ENCODE measurements around the gene CDH20. TPM values are rescaled to one million over a fixed set of nuclear protein-coding genes. Genes with fewer than 3 reads are reported as not detected.

CDH20 gene
- total RNA-seq, 1 experiment from 2014 or later: not detected

GRCh38 chr18:61595615-61596251 lies 262.5 kb downstream of the CDH20 start:
- no TSS peak for BruUV-seq (replicated peaks)
- no peak for TF ChIP-seq CTCF (IDR thresholded peaks at IDR 0.05)
- no peak for TF ChIP-seq REST (IDR thresholded peaks at IDR 0.05; ENCODE audit: insufficient read depth in 1 of 2, low read depth in 2 of 2, low read length in 1 of 2)
- TF ChIP-seq TCF7L2 (IDR thresholded peaks at IDR 0.05; ENCODE audit: low read depth, low read length): no peak
- TF ChIP-seq POLR2AphosphoS5 (IDR thresholded peaks at IDR 0.05; ENCODE audit: low read depth, low read length): no peak
- no peak for TF ChIP-seq SIN3A (IDR thresholded peaks at IDR 0.05; ENCODE audit: borderline replicate concordance, insufficient read depth, low read depth, low read length)
- in situ Hi-C loops (cut with HindIII; ENCODE audit: low pct_unique_long_range_greater_than_20kb, low sequenced_read_pairs) (no loop called here), intact Hi-C loops (cut with micrococcal nuclease; ENCODE audit: unreplicated experiment) (no loop called here)
- Histone ChIP-seq H3K27ac (ENCODE audit: low read length) (no peak overlapping the region), H3K4me3 (ENCODE audit: low read depth in 2 of 2, low read length in 2 of 2) (no peak overlapping the region), H3K4me1 (ENCODE audit: control insufficient read depth, insufficient read depth, low read length) (no peaks in the 10 kb centered on the region), H3K36me3 (ENCODE audit: control insufficient read depth, insufficient read depth, low read length) (no peaks in the 10 kb centered on the region), H3K27me3 (ENCODE audit: control insufficient read depth, insufficient read depth, low read length) (no peaks in the 10 kb centered on the region), H3K9me3 (ENCODE audit: control insufficient read depth, insufficient read depth, low read depth, low read length) (no peaks in the 10 kb centered on the region)
- CTCF ChIA-PET: no interaction called here
- no peak for ATAC-seq
- POLR2A ChIA-PET: no interaction called here
- no peak for DNase-seq (ENCODE audit: low read depth, low spot score)

- in situ Hi-C loops (cut with HindIII; ENCODE audit: low pct_unique_long_range_greater_than_20kb, low sequenced_read_pairs): no loop called here
- intact Hi-C loops (cut with micrococcal nuclease; ENCODE audit: unreplicated experiment): no loop called here
- Histone ChIP-seq H3K27ac (ENCODE audit: low read length) (no peak overlapping the region), H3K4me3 (ENCODE audit: low read depth in 2 of 2, low read length in 2 of 2) (no peak overlapping the region), H3K36me3 (ENCODE audit: control insufficient read depth, insufficient read depth, low read length) (no peaks in the 10 kb centered on the region), H3K9me3 (ENCODE audit: control insufficient read depth, insufficient read depth, low read depth, low read length) (no peaks in the 10 kb centered on the region), H3K4me1 (ENCODE audit: control insufficient read depth, insufficient read depth, low read length) (no peaks in the 10 kb centered on the region), H3K27me3 (ENCODE audit: control insufficient read depth, insufficient read depth, low read length) (no peaks in the 10 kb centered on the region)
- ChIA-PET CTCF (no interaction called here), POLR2A (no interaction called here)
- DNase-seq (ENCODE audit: low read depth, low spot score) (no peak), ATAC-seq (no peak)
- TF ChIP-seq REST (IDR thresholded peaks at IDR 0.05; ENCODE audit: insufficient read depth in 1 of 2, low read depth in 2 of 2, low read length in 1 of 2) (no peak), POLR2AphosphoS5 (IDR thresholded peaks at IDR 0.05; ENCODE audit: low read depth, low read length) (no peak), SIN3A (IDR thresholded peaks at IDR 0.05; ENCODE audit: borderline replicate concordance, insufficient read depth, low read depth, low read length) (no peak), CTCF (IDR thresholded peaks at IDR 0.05) (no peak), TCF7L2 (IDR thresholded peaks at IDR 0.05; ENCODE audit: low read depth, low read length) (no peak)
- BruUV-seq (replicated peaks): no TSS peak
Measured at GRCh38 chr18:61596296-61596695, 263.1 kb downstream of the CDH20 start.

All from Panc1 (cell line).